Measurements from ENCODE around the gene PTPN5. TPM values are rescaled to one million over a fixed set of nuclear protein-coding genes. Genes with fewer than 3 reads are reported as not detected.
"Not testable (repeated sequence)": the region's sequence is repeated elsewhere in the genome, so short reads cannot be mapped to it uniquely, and the experiment has no call there.

The PTPN5 gene
- total RNA-seq, result 1 to 10 TPM in 2 of 4 donors, under 1 TPM in 2; under 0.01 to 3.2 (median 0.79) TPM

DNA sequence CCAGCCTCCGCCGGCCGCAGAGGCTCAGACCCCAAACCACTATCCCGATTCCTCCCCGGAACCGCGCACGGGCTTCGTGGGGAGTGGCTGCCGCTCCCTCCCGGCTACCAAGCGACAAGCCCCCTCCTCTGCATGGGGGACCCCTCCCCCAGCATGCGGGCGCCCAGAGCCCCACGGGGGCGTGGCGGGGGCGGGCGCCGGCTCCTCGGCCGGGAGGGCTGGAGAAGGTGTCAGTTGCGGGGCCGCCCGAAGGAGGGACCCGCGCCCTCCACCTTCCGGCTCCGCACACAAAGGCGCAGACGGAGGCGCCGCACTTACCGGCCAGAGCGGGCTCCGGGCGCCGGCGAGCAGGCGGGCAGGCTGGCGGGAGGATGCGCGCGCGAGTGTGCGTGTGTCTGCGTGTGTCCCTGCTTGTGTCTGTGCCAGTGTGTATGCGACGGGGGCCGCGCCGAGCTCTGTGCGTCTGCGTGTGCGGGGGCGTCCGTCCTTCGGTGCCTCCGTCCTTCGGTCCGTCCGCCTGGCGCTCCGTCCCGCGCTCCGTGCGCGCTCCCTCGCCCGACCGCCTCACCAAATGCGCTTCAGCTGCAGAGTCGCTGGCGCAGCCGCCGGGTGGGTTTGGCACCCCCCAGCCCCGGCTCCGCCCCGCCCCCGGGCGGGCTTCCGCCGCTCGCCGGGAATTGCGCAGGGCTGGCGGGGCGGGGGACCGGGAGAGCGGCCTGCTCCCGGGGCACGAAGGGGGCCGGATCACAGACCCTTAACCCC lies at the start of gene PTPN5:
TSS of gene PTPN5 (minus strand) at position 592 of the 762 bp plus-strand sequence. CDS start 19,840 bp downstream, outside the sequence.
- Histone ChIP-seq H3K36me3 (no peaks in the 10 kb centered on the region), H3K4me1 (no peaks in the 10 kb centered on the region), H3K9me3 (no peaks in the 10 kb centered on the region), H3K27ac (no peak within 1 kb of the TSS), H3K27me3 (no peaks in the 10 kb centered on the region), H3K4me3 (no peak within 1 kb of the TSS)
- no peak for DNase-seq
- intact Hi-C loops (cut with DNase I; ENCODE audit: low total_unique reads), result no loop called here
- TF ChIP-seq CTCF (IDR thresholded peaks at IDR 0.05) (no peak), POLR2A (IDR thresholded peaks at IDR 0.05) (no peak)

DNA sequence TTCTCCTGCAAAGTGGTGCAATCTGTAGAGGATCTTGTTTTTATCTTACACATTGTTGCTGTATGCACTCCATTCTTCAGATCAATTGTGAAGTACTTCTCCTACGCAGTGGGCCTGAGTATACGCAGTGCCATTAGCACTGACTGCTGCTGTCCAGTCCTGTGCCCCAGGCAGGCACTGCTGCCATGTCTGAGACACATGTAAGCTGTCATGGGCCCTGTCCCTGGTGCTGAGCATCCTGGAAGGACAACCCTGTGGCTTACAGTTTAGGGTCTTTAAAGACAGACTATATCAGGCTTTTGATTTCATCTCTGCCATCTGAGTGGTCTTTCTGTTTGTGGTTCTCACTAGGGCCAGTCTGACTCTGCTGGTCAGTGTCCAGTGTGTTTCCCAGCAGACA lies 44.8 kb upstream of the PTPN5 start:
- intact Hi-C loops (cut with DNase I; ENCODE audit: low total_unique reads), result no loop called here
- H3K27ac ChIP-seq, result no peak overlapping the region
- no peaks in the 10 kb centered on the region for H3K4me1 ChIP-seq
- H3K9me3 ChIP-seq, result no peaks in the 10 kb centered on the region
- no peak overlapping the region for H3K4me3 ChIP-seq
- H3K36me3 ChIP-seq, result no peaks in the 10 kb centered on the region
- H3K27me3 ChIP-seq, result no peaks in the 10 kb centered on the region
- DNase-seq, result no peak
- TF ChIP-seq POLR2A (IDR thresholded peaks at IDR 0.05), result no peak
- no peak for TF ChIP-seq CTCF (IDR thresholded peaks at IDR 0.05)

GRCh38 chr11:18834754-18835466 lies 43.3 kb upstream of the PTPN5 start:
- Histone ChIP-seq H3K4me3 (no peak overlapping the region), H3K36me3 (no peaks in the 10 kb centered on the region), H3K27ac (no peak overlapping the region), H3K9me3 (no peaks in the 10 kb centered on the region), H3K4me1 (no peaks in the 10 kb centered on the region), H3K27me3 (no peaks in the 10 kb centered on the region)
- TF ChIP-seq CTCF (IDR thresholded peaks at IDR 0.05), result no peak
- TF ChIP-seq POLR2A (IDR thresholded peaks at IDR 0.05), result no peak
- intact Hi-C loops (cut with DNase I; ENCODE audit: low total_unique reads), result no loop called here
- DNase-seq, result no peak

DNA sequence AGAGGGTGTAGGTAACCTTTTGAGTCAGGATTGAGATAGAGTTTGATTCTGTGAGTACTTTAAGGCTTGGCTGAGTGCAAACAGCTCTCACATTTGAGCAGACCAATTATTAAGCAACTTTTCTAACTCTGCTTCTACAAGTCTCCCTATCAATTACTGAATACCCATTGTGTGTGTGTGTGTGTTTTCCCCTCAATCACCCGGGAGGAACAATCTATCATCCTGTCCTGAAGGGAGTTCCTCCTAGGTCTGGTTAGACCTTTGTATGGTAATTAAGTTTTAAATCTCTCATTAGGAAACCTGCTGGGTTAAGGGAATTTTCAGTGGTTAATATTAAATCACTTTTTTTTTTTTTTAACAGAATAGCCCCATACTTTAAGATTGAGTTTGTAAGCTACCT lies 28.6 kb upstream of the PTPN5 start:
- DNase-seq; H3K4me1 ChIP-seq; intact Hi-C loops (cut with DNase I; ENCODE audit: low total_unique reads); H3K27ac ChIP-seq; H3K27me3 ChIP-seq; H3K9me3 ChIP-seq; H3K4me3 ChIP-seq; H3K36me3 ChIP-seq: not testable (repeated sequence)

DNA sequence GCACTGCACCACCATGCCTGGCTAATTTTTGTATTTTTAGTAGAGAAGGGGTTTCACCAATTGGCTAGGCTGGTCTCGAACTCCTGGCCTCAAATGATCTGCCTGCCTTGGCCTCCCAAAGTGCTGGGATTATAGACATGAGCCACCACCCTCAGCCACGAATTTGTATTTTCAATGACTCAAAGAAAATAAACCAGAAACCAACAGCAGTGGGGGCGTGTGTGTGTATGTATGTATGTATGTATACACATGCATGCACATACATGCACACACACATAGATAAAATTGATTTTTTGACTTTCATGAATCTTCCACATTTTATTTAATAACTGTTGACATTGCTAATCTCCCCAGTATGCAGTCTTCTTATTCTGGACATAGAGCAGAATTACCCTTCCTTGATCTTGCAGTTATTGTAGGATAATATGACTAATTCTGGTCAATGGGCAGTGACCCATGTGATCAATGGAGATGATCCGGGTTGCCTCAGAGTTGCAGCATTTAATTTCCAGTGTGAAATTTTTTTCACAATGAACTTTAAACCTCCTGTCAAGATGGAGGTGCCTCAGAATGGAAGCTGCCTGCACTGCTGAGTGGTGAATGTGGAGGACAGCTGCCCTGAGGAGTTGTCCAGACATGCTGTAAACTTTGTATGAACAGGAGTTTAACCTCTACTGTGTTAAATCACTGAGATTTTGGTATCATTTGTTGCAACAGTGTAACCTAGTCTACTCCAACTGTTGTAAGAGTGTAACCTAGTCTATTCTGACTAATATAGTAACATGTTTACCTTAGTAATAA lies 12.8 kb upstream of the PTPN5 start:
- no peak for DNase-seq
- Histone ChIP-seq H3K4me3 (no peak overlapping the region), H3K4me1 (no peaks in the 10 kb centered on the region), H3K9me3 (no peaks in the 10 kb centered on the region), H3K27ac (no peak overlapping the region), H3K36me3 (no peaks in the 10 kb centered on the region), H3K27me3 (no peaks in the 10 kb centered on the region)
- TF ChIP-seq POLR2A (IDR thresholded peaks at IDR 0.05) (no peak), CTCF (IDR thresholded peaks at IDR 0.05) (no peak)
- intact Hi-C loops (cut with DNase I; ENCODE audit: low total_unique reads), result no loop called here
